C4-2B (cell line): Measurements from ENCODE around the gene OSBPL5.

Experiments
- ZFX ChIP-seq: fragments of 450-650 bp; IDR thresholded peaks from 2 replicates; pipeline ENCODE4 v1.6.1; 2017
- TF ChIP-seq, protein P1 (sequence below): fragments of 450-650 bp; conservative IDR thresholded peaks from 2 replicates; pipeline ENCODE4 v1.5.1; 2017; ENCODE audit warnings: mild to moderate bottlenecking

DNA sequence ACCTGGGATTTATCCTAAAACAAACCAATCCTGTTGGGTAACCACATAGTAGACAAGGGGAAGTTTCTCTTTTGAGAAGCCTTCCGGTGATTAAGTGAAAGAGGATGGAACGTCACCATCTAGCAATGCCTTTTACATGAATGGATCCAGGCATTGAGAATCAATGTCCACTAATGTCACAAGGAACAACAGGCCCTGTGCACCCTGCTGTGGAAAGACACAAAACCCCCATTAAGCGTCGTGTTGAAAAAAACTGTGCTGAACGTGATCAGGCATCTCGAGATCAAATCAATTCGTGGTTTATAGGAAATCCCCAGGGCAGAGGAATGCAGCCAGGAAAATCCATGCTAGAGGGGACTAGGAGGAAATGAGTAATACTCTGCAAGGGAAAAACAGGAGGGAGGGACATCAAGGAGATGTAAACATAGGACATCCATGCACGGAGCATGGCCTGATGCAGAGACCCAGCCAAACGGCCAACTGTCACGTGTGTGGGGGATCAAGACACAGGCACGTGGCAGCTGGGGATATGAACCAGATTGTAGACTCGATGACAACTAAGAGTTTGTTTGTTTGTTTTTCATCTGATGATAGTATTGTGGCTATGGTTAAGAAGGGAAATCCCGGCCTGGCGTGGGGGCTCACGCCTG is 69.3 kb downstream of the OSBPL5 start:
- TF ChIP-seq, protein P1, sequence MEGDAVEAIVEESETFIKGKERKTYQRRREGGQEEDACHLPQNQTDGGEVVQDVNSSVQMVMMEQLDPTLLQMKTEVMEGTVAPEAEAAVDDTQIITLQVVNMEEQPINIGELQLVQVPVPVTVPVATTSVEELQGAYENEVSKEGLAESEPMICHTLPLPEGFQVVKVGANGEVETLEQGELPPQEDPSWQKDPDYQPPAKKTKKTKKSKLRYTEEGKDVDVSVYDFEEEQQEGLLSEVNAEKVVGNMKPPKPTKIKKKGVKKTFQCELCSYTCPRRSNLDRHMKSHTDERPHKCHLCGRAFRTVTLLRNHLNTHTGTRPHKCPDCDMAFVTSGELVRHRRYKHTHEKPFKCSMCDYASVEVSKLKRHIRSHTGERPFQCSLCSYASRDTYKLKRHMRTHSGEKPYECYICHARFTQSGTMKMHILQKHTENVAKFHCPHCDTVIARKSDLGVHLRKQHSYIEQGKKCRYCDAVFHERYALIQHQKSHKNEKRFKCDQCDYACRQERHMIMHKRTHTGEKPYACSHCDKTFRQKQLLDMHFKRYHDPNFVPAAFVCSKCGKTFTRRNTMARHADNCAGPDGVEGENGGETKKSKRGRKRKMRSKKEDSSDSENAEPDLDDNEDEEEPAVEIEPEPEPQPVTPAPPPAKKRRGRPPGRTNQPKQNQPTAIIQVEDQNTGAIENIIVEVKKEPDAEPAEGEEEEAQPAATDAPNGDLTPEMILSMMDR, result no peak
- TF ChIP-seq ZFX, result no peak
